ENCODE data around the gene EHD1. TPM values are rescaled to one million over a fixed set of nuclear protein-coding genes. Genes with fewer than 3 reads are reported as not detected.

The EHD1 gene
- total and polyA plus RNA-seq, 2 of the 8 experiments (the other 6 are each of a cell fraction or from before 2014, with no cell fraction given), result 31.5 to 42.9 TPM

- no peak for TF ChIP-seq TCF12 (IDR thresholded peaks at IDR 0.05; ENCODE audit: low read depth, low read length)
- TF ChIP-seq SUZ12 (IDR thresholded peaks at IDR 0.05; ENCODE audit: low read length), result no peak
These were observed 68.6 kb downstream of the EHD1 start (continued) for GRCh38 chr11:64809781-64810241.
